Left ventricle myocardium superior (tissue), 1 donor: ENCODE measurements around the gene SF3A2. TPM values are rescaled to one million over a fixed set of nuclear protein-coding genes. Genes with fewer than 3 reads are reported as not detected.
"Not testable (repeated sequence)": the region's sequence is repeated elsewhere in the genome, so short reads cannot be mapped to it uniquely, and the experiment has no call there.

Source experiments
- ATAC-seq: fragments of 200-7000 bp; cut with Tn5 transposase; one replicate; pipeline ENCODE4 v1.9.1; 2020; ENCODE audit warnings: mild to moderate bottlenecking, moderate library complexity
- DNase-seq: peaks from one replicate; pipeline ENCODE4 v3.0.0-alpha.2; 2020
- intact Hi-C: fragments of 100-400 bp; cut with micrococcal nuclease; formaldehyde crosslinking; loops from one replicate; pipeline ENCODE4 v1.11.0; 2022
- total RNA-seq: library from RNA; stranded (reverse); fragmentation: NEBNext Ultra II Directional; extraction: Animal tissue kit (Norgen Biotek cat#: 25700); gene quantifications from one replicate; pipeline ENCODE4 v1.2.1, GENCODE V29; 2021
- donor health status: DM: no; HTN: yes; CAD: no; lungs with severe emphysema.

The SF3A2 gene
- total RNA-seq, 1 donor from 2014 or later: 31.4 TPM

GRCh38 chr19:2269244-2270156 is 32.9 kb downstream of the SF3A2 start:
- intact Hi-C loops: no loop called here
- ATAC-seq (peak; percentile 87), DNase-seq (peak; percentile 99)

- ATAC-seq (peak; percentile 29), DNase-seq (peak; percentile 73)
- intact Hi-C loops: no loop called here
These were observed 33.5 kb downstream of the SF3A2 start for GRCh38 chr19:2270157-2270422.

GRCh38 chr19:2270423-2271233 is 34.0 kb downstream of the SF3A2 start:
- intact Hi-C loops: no loop called here
- ATAC-seq (peak; percentile 60), DNase-seq (peak; percentile 92)

- no peak for ATAC-seq
- DNase-seq: no peak
- intact Hi-C loops: no loop called here
These were observed 34.8 kb downstream of the SF3A2 start for GRCh38 chr19:2271234-2272103.

- ATAC-seq: peak; percentile 10
- peak; percentile 89 for DNase-seq
- intact Hi-C loops: no loop called here
These were observed 36.9 kb downstream of the SF3A2 start for GRCh38 chr19:2273356-2274184.

GRCh38 chr19:2274185-2274711 is 37.6 kb downstream of the SF3A2 start:
- DNase-seq: no peak
- intact Hi-C loops: no loop called here
- ATAC-seq: no peak

- intact Hi-C loops: no loop called here
- peak; percentile 25 for ATAC-seq
- peak; percentile 74 for DNase-seq
These were observed 38.4 kb downstream of the SF3A2 start for GRCh38 chr19:2274931-2275535.

- DNase-seq: peak; percentile 78
- peak; percentile 26 for ATAC-seq
- intact Hi-C loops: no loop called here
These were observed 39.2 kb downstream of the SF3A2 start for GRCh38 chr19:2275588-2276428.

GRCh38 chr19:2276429-2276986 is 39.9 kb downstream of the SF3A2 start:
- DNase-seq: no peak
- intact Hi-C loops: no loop called here
- no peak for ATAC-seq

GRCh38 chr19:2277138-2277537 is 40.5 kb downstream of the SF3A2 start:
- no peak for DNase-seq
- ATAC-seq: no peak
- intact Hi-C loops: no loop called here

- ATAC-seq: no peak
- intact Hi-C loops: no loop called here
- no peak for DNase-seq
These were observed 42.0 kb downstream of the SF3A2 start for GRCh38 chr19:2278459-2279158.

- intact Hi-C loops: no loop called here
- no peak for ATAC-seq
- DNase-seq: no peak
These were observed 44.1 kb downstream of the SF3A2 start for GRCh38 chr19:2280633-2281264.

- DNase-seq, intact Hi-C loops: not testable (repeated sequence)
- ATAC-seq: peak; percentile 26
These were observed 44.8 kb downstream of the SF3A2 start for GRCh38 chr19:2281265-2282061.

- peak; percentile 93 for ATAC-seq
- intact Hi-C loops: no loop called here
- peak; percentile 87 for DNase-seq
These were observed 45.6 kb downstream of the SF3A2 start, which contains the start of gene PEAK3 for GRCh38 chr19:2282062-2282861. TSS of gene PEAK3 (minus strand) at chr19:2282175. CDS start at chr19:2280931, 1,244 bp downstream.
